ENCODE data around the gene SRL.

Gene SRL

DNA sequence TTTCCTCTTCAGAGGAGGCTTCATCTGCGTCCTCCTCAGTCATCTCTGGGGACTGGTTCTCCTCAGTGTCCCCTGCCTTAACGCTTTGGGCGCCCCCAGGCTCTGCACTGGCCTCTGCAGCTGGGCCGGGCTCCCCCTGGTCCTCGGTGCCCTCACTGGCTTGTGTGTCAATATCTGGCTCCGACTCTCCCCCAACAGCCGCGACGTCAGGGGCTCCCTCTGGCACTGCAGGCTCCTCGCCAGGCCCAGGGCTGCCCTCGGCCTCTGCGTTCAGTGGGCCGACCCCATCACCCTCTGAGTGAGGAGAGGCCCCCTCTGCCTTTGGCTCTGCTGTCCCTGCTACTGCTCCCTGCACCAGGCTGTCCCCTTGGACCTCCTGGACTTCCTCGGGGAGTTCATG lies 34.7 kb downstream of the SRL start:
- Histone ChIP-seq H3K27ac (no peak overlapping the region), H3K36me3 (replicated peaks) (no peaks in the 10 kb centered on the region), H3K4me3 (ENCODE audit: low read depth, low read length) (no peak overlapping the region), H3K27me3 (replicated peaks) (no peaks in the 10 kb centered on the region)
- in situ Hi-C loops (cut with HindIII; ENCODE audit: low pct_ligation_motif_present, low sequenced_read_pairs), result no loop called here
- no peak for TF ChIP-seq CTCF (IDR thresholded peaks at IDR 0.05; ENCODE audit: low read depth, low read length, missing control alignments)
- DNase-seq, result no peak

GRCh38 chr16:4206680-4207079 lies 35.2 kb downstream of the SRL start:
- no peaks in the 10 kb centered on the region for H3K27me3 ChIP-seq (replicated peaks)
- no peak for TF ChIP-seq CTCF (IDR thresholded peaks at IDR 0.05; ENCODE audit: low read depth, low read length, missing control alignments)
- in situ Hi-C loops (cut with HindIII; ENCODE audit: low pct_ligation_motif_present, low sequenced_read_pairs), result no loop called here
- no peaks in the 10 kb centered on the region for H3K36me3 ChIP-seq (replicated peaks)
- no peak overlapping the region for H3K4me3 ChIP-seq (ENCODE audit: low read depth, low read length)
- no peak overlapping the region for H3K27ac ChIP-seq
- DNase-seq, result no peak

DNA sequence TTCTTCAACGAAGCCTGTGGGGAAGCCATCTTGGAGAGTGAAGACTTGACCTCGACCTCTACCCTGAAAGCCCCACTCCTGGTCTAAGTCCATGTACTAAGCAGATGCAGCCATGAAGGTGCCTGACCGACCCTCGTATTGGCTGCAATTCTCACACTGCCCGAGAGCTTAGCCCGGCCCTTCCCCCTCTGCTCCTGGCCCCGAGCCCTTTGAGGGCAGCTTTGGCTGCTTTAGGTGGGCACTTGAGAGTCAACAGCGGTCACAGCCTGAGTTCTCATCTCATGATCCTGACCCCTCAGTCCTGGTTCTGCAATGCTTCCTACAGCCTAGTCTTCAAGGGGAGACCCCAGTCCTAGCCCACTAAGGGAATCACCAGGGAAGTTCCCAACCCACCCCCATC lies 35.9 kb downstream of the SRL start:
- no peak for TF ChIP-seq CTCF (IDR thresholded peaks at IDR 0.05; ENCODE audit: low read depth, low read length, missing control alignments)
- H3K27ac ChIP-seq, result no peak overlapping the region
- H3K36me3 ChIP-seq (replicated peaks), result no peaks in the 10 kb centered on the region
- in situ Hi-C loops (cut with HindIII; ENCODE audit: low pct_ligation_motif_present, low sequenced_read_pairs), result no loop called here
- no peaks in the 10 kb centered on the region for H3K27me3 ChIP-seq (replicated peaks)
- DNase-seq, result no peak
- no peak overlapping the region for H3K4me3 ChIP-seq (ENCODE audit: low read depth, low read length)

- H3K27ac ChIP-seq, result no peak overlapping the region
- in situ Hi-C loops (cut with HindIII; ENCODE audit: low pct_ligation_motif_present, low sequenced_read_pairs), result no loop called here
These were observed 37.4 kb downstream of the SRL start for GRCh38 chr16:4204521-4204920.

GRCh38 chr16:4203748-4204147 lies 38.1 kb downstream of the SRL start:
- no peaks in the 10 kb centered on the region for H3K36me3 ChIP-seq (replicated peaks)
- no peak for DNase-seq
- in situ Hi-C loops (cut with HindIII; ENCODE audit: low pct_ligation_motif_present, low sequenced_read_pairs), result no loop called here
- H3K27me3 ChIP-seq (replicated peaks), result no peaks in the 10 kb centered on the region
- no peak overlapping the region for H3K4me3 ChIP-seq (ENCODE audit: low read depth, low read length)
- no peak overlapping the region for H3K27ac ChIP-seq
- TF ChIP-seq CTCF (IDR thresholded peaks at IDR 0.05; ENCODE audit: low read depth, low read length, missing control alignments), result no peak

More at GRCh38 chr16:4204521-4204920, 37.4 kb downstream of the SRL start:
- TF ChIP-seq CTCF (IDR thresholded peaks at IDR 0.05; ENCODE audit: low read depth, low read length, missing control alignments), result no peak
- Histone ChIP-seq H3K27me3 (replicated peaks) (no peaks in the 10 kb centered on the region), H3K36me3 (replicated peaks) (no peaks in the 10 kb centered on the region), H3K4me3 (ENCODE audit: low read depth, low read length) (no peak overlapping the region)
- no peak for DNase-seq

DNA sequence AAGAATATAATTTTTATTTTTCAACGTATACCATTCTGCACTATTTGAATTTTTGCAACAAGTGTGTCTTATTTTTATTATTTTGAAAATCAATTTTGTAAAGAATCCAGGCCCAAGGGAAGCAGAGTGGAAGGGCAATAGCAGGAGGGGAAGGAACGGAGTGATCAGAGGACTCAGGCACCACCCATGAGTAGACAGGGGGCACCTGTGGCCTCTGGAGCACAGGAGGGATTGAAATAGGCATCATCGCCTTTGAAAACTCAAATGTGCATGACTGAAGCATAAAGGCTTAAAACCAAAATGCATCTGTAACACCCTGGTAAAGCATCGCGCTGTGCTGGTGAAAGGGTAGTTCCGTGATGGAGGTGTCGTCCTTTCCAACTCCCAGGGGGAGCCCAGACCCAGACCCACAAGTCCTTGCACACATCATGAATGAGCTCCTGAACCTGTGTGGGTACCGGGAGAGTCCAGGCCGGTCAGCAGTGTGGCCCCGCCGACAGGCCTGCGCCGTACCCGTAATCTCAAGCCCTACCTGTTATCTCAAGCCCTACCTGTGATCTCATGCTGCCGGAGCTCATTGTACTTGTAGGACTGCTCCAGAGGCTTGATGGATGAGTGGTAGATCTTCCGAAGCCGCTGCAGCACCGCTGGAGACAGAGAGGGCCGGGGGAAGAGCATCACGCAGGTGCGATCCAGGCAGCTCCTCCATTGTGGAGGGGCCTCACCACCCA lies 39.1 kb downstream of the SRL start:
- no peak for TF ChIP-seq CTCF (IDR thresholded peaks at IDR 0.05; ENCODE audit: low read depth, low read length, missing control alignments)
- H3K4me3 ChIP-seq (ENCODE audit: low read depth, low read length), result no peak overlapping the region
- H3K36me3 ChIP-seq (replicated peaks), result no peaks in the 10 kb centered on the region
- in situ Hi-C loops (cut with HindIII; ENCODE audit: low pct_ligation_motif_present, low sequenced_read_pairs), result no loop called here
- no peaks in the 10 kb centered on the region for H3K27me3 ChIP-seq (replicated peaks)
- no peak for DNase-seq
- no peak overlapping the region for H3K27ac ChIP-seq
